T-helper 2 cell treated with Interferon-gamma antibody and Interleukin-4, amounts not matched to agents 5 μg/mL and 100 μg/mL, for 36 hours (primary cell): ENCODE measurements around the gene GPR162.
"Not testable (repeated sequence)": the region's sequence is repeated elsewhere in the genome, so short reads cannot be mapped to it uniquely, and the experiment has no call there.

Experiments
- DNase-seq: peaks from one replicate; pipeline ENCODE4 v3.0.0; 2021; ENCODE audit warnings: low spot score
- H3K27ac Mint-ChIP-seq: one replicate; pipeline ENCODE4 v1.8.0; 2021; ENCODE audit warnings: mild to moderate bottlenecking, mixed read lengths
- H3K27me3 Mint-ChIP-seq: one replicate; pipeline ENCODE4 v1.8.0; 2021; ENCODE audit warnings: low read depth, mixed read lengths
- H3K36me3 Mint-ChIP-seq: one replicate; pipeline ENCODE4 v1.8.0; 2021; ENCODE audit warnings: low read depth, mixed read lengths
- H3K4me1 Mint-ChIP-seq: one replicate; pipeline ENCODE4 v1.8.0; 2021; ENCODE audit warnings: low read depth, mixed read lengths
- H3K4me3 Mint-ChIP-seq: one replicate; pipeline ENCODE4 v1.8.0; 2022; ENCODE audit warnings: mild to moderate bottlenecking, moderate library complexity, mixed read lengths
- H3K9me3 Mint-ChIP-seq: one replicate; pipeline ENCODE4 v1.8.0; 2021; ENCODE audit warnings: mixed read lengths

GPR162 gene

DNA sequence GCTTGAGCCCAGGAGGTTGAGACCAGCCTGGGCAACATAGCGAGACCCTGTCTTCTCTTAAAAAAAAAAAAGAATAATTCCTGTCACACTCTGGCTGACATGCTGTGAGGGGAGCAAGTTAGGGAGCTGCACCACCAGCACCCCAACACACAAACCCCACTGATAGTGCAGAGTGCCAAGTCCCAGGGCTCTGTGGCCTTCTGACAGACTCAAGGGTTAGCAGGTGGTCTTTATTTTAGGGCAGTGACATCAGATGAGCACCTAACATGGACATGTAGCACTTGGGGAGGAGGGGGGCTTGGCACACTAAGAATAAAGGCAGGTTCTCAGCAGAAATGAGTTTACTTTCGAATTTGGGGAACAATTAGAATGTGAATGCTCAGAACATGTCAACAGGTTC is 37.2 kb downstream of the GPR162 start:
- H3K27me3 Mint-ChIP-seq = no peaks in the 10 kb centered on the region
- H3K4me3 Mint-ChIP-seq = no peak overlapping the region
- peaks cover 6% of the 10 kb centered on the region for H3K4me1 Mint-ChIP-seq
- H3K36me3 Mint-ChIP-seq = peaks cover 57% of the 10 kb centered on the region
- H3K9me3 Mint-ChIP-seq = no peaks in the 10 kb centered on the region
- no peak for DNase-seq
- H3K27ac Mint-ChIP-seq = no peak overlapping the region

DNA sequence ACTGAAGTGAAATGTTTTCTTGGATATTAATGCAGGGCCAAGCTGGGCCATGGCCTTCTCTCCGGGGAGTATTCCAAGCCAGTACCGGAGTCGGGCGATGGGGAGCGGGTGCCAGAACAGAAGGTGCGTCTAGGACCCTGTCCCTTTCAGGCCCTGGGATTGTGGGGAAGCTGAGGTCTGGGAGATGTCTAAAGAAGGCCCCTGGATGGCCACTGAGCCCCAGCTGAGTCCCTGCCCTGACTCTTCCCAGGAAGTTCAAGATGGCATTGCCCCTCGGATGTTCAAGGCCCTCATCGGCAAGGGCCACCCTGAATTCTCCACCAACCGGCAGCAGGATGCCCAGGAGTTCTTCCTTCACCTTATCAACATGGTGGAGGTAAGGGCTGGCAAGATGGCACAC is 38.5 kb downstream of the GPR162 start:
- H3K36me3 Mint-ChIP-seq = peaks cover 60% of the 10 kb centered on the region
- H3K4me3 Mint-ChIP-seq = no peak overlapping the region
- peaks cover 2% of the 10 kb centered on the region for H3K4me1 Mint-ChIP-seq
- no peaks in the 10 kb centered on the region for H3K27me3 Mint-ChIP-seq
- DNase-seq = no peak
- H3K9me3 Mint-ChIP-seq = no peaks in the 10 kb centered on the region
- H3K27ac Mint-ChIP-seq = no peak overlapping the region

DNA sequence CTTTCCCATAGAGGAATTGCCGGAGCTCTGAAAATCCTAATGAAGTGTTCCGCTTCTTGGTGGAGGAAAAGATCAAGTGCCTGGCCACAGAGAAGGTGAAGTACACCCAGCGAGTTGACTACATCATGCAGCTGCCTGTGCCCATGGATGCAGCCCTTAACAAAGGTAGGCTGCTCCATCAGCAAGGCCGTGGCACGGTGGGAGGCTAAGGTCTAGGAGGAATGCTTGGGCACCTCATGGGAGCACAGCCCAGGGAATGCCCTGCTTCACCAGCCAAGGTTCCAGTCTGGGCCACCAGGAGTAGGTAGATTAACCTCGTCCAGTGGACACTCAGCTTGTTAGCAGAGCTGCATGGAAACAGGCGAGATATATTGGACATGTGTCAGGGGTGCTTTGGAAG is 39.3 kb downstream of the GPR162 start:
- Mint-ChIP-seq H3K27ac (no peak overlapping the region), H3K4me1 (peaks cover 2% of the 10 kb centered on the region), H3K36me3 (peaks cover 63% of the 10 kb centered on the region), H3K9me3 (no peaks in the 10 kb centered on the region), H3K4me3 (no peak overlapping the region), H3K27me3 (no peaks in the 10 kb centered on the region)
- DNase-seq = no peak

DNA sequence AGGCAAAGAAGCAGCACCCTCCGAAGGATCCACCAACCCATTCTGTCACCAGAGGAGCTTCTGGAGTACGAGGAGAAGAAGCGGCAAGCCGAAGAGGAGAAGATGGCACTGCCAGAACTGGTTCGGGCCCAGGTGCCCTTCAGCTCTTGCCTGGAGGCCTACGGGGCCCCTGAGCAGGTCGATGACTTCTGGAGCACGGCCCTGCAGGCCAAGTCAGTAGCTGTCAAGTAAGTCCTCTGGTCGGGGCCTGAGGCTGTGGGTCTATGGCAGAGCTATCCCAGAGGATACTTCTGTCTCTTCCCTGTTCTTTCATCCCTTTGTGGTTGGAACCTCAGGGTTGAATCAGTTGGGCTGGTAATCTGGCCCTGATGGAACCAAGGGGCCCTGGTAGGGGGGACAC is 39.8 kb downstream of the GPR162 start:
- no peak overlapping the region for H3K4me3 Mint-ChIP-seq
- DNase-seq = no peak
- H3K4me1 Mint-ChIP-seq = peaks cover 4% of the 10 kb centered on the region
- H3K36me3 Mint-ChIP-seq = peaks cover 64% of the 10 kb centered on the region
- H3K9me3 Mint-ChIP-seq = no peaks in the 10 kb centered on the region
- H3K27me3 Mint-ChIP-seq = no peaks in the 10 kb centered on the region
- no peak overlapping the region for H3K27ac Mint-ChIP-seq

DNA sequence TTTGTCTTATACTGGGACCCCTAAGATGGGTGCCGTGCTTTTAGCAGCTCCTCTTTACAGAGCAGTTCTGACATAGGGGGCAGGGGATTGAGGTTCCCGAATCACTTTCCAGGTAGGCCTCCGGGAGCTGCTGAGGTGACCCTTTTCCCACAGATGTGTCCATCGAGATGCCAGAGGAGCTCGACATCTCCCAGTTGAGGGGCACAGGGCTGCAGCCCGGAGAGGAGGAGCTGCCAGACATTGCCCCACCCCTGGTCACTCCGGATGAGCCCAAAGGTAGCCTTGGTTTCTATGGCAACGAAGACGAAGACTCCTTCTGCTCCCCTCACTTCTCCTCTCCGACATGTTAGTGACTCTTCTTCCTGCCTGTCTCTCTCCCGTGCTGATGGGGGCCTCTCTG is 41.4 kb downstream of the GPR162 start:
- Mint-ChIP-seq H3K4me3 (no peak overlapping the region), H3K27ac (peak overlapping the region; percentile 58), H3K36me3 (peaks cover 53% of the 10 kb centered on the region), H3K27me3 (no peaks in the 10 kb centered on the region), H3K4me1 (peaks cover 7% of the 10 kb centered on the region), H3K9me3 (no peaks in the 10 kb centered on the region)
- no peak for DNase-seq

DNA sequence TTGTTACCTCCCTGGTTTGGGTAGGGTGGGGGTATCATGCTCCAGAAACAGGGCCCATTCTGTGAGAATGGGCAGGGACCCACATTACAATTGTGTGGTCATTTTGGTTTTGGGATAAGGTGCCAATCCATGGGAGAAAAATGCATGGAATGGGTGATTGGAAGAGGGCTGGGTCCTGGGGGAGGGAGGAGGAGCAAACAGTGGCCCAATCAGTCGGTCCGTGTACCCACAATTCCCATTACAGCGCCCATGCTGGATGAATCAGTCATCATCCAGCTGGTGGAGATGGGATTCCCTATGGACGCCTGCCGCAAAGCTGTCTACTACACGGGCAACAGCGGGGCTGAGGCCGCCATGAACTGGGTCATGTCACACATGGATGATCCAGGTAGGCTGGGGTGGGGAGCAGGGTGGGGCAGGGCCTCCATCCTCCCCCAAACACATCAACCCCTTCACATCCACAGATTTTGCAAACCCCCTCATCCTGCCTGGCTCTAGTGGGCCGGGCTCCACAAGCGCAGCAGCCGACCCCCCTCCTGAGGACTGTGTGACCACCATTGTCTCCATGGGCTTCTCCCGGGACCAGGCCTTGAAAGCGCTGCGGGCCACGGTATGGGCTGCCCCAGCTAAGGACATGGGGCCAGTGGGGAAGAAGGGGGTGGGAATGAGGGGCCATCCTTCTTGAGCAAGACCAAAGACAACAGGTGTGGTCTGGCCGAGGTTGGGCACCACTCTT is 42.1 kb downstream of the GPR162 start:
- no peak for DNase-seq
- Mint-ChIP-seq H3K27me3 (no peaks in the 10 kb centered on the region), H3K4me3 (no peak overlapping the region), H3K9me3 (no peaks in the 10 kb centered on the region), H3K4me1 (peaks cover 13% of the 10 kb centered on the region), H3K36me3 (peaks cover 58% of the 10 kb centered on the region), H3K27ac (peak overlapping the region; percentile 58)

DNA sequence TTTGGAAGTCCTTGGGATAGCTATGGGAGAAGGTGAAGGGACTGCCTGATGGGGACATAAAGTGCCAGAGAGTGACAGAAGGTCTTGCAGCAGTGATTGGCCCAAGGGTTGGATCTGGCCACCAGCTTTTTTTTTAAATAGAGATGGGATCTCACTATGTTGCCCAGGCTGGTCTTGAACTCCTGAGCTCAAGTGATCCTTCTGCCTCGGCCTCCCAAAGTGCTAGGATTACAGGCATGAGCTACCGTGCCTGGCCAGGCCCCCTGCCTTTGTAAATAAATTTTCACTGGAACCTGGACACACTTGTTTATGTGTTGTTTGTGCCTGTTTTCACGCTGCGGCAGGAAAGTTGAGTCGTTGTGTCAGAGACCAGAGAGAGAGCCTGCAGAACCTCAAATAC is 43.7 kb downstream of the GPR162 start:
- not testable (repeated sequence) for DNase-seq, H3K27ac Mint-ChIP-seq, H3K9me3 Mint-ChIP-seq, H3K27me3 Mint-ChIP-seq
- Mint-ChIP-seq H3K4me1 (peaks cover 28% of the 10 kb centered on the region), H3K36me3 (peaks cover 71% of the 10 kb centered on the region), H3K4me3 (peak overlapping the region; percentile 30)

DNA sequence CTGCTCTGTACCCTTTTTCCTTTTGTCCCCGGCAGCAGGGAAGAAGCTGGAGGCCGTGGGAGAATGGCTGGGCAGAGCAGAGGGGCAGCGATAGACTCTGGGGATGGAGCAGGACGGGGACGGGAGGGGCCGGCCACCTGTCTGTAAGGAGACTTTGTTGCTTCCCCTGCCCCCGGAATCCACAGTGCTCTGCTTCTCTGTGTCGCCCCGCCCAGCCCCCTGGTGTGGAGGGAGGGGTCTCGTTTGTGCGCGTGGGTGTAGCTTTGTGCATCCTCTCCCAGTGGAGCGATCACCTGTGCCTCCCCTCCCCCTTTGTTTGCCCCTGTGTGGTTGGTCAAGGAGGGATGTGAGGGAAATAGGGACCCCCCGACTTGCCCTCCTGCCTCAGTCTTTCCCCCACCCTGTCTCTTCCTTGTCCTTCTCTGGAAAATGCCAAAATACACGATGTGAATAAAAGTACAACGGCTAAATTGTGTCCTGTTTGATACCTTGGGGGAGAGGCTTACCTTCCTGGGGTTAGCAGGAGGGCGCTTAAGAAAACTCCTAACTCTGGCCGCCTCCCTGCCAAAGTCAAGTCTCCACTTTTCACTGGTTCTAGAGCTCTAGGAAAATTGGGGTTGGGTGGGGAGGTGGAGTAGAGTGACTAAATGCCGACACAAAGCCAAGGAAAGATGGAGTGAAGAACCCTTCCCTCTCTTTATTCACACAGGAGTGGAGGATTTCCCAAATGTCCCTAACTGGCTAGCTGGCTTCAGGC is 44.7 kb downstream of the GPR162 start:
- H3K4me1 Mint-ChIP-seq = peaks cover 37% of the 10 kb centered on the region
- H3K9me3 Mint-ChIP-seq = no peaks in the 10 kb centered on the region
- peaks cover 70% of the 10 kb centered on the region for H3K36me3 Mint-ChIP-seq
- DNase-seq = no peak
- H3K4me3 Mint-ChIP-seq = peak overlapping the region; percentile 92
- H3K27me3 Mint-ChIP-seq = no peaks in the 10 kb centered on the region
- no peak overlapping the region for H3K27ac Mint-ChIP-seq

DNA sequence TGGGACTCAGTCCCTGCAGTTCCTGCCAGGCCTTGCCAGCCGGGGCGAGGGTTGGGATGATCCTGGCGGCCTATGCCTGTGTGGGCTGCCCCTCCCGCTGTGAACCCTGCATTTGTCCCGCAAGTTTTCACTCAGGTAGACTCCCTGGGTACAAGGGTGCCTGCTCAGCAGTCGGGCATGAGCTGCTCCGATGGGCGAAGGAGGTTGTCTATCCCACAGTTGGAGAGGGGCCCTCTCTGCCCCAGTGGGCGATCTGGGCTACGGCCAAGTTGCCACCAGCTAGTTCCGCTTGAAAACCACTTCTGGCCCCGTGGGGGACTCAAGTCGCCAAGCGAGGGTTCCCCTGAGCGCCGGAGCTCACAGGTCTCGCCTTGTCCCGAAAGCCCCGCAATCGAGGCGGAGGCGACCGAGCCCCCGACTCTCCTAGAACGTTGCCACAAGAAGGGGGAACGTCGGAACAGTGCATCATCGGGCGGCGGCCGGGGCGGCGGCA is 45.3 kb downstream of the GPR162 start:
- Mint-ChIP-seq H3K27me3 (no peaks in the 10 kb centered on the region), H3K27ac (peak overlapping the region; percentile 92), H3K4me1 (peaks cover 42% of the 10 kb centered on the region), H3K4me3 (peak overlapping the region; percentile 92), H3K9me3 (no peaks in the 10 kb centered on the region), H3K36me3 (peaks cover 70% of the 10 kb centered on the region)
- no peak for DNase-seq

DNA sequence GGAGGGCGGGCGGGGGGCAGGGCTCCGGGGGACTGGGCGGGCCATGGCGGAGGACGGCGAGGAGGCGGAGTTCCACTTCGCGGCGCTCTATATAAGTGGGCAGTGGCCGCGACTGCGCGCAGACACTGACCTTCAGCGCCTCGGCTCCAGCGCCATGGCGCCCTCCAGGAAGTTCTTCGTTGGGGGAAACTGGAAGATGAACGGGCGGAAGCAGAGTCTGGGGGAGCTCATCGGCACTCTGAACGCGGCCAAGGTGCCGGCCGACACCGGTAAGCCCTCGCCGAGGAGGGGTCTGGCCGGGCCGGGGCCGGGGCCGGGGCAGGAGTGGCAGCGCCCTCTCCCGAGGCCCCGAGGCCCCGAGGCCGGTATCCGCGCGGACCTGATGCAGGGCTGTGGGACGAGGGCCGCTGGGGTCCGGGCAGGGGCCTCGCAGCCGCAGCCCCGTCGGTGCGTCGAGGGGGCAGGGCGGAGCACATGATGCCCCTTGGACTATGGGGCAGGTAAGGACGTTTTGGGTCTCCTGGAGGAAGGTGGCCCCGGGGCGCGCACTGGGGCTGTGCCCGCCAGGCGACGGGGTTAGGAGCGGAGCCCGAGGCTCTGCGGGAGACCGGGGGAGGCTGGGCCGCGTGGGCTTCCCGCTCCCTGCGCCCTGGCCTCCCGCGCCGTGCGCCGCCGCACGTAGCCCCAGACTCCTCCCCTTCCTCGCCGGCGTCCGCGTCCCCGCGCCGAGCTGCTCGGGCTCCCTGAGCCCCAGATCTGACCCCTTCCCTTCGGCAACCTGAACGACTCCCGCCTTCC is 46.0 kb downstream of the GPR162 start, which contains the start of gene TPI1:
TPI1 (plus strand) TSS at position 119 of the 798 bp plus-strand sequence; CDS start at position 155, 36 bp downstream.
- peak; percentile 81 for DNase-seq
- H3K4me1 Mint-ChIP-seq = peaks cover 46% of the 10 kb centered on the region
- H3K36me3 Mint-ChIP-seq = peaks cover 69% of the 10 kb centered on the region

DNA sequence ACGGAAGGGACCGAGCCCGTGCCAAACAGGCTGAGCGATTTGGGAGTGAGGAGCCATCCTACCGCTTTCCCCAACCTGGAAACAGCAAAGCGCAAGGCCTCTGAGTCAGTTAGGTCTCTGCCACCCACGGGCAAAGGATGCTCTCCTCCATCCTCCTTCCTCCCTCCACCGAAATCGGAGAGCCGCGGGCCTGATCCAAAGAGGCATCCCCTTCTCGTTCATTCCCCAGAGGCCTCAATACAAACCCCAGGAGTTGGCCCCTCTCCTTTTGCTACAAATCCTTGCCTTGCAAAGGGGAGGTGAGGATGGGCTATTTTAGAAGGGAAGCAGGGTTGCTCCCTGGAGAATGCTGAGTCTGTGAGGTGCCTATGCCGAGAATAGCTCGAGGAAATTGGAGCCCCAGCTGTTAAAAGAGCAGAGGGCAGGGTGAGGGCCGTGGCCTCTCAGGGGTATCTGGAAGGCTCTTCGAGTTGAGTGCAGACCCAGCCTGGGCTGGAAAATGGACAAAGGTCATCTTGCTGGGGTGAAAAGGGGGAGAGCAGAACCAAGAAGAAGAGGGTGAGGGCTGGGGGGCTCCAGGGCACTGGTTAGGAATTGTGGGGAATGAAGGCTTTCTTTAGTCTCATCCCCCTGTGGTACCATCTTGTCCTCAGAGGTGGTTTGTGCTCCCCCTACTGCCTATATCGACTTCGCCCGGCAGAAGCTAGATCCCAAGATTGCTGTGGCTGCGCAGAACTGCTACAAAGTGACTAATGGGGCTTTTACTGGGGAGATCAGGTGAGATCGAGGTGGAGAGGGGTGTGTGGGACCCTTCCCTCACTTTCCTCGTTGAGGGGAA is 46.8 kb downstream of the GPR162 start:
- Mint-ChIP-seq H3K9me3 (no peaks in the 10 kb centered on the region), H3K27ac (peak overlapping the region; percentile 80), H3K36me3 (peaks cover 65% of the 10 kb centered on the region), H3K4me1 (peaks cover 44% of the 10 kb centered on the region), H3K4me3 (peak overlapping the region; percentile 93), H3K27me3 (no peaks in the 10 kb centered on the region)
- DNase-seq = no peak

More for the DNA sequence above, 46.0 kb downstream of the GPR162 start, which contains the start of gene TPI1:
- H3K27ac Mint-ChIP-seq = peak within 1 kb of the TSS; percentile 92
- peak within 1 kb of the TSS; percentile 93 for H3K4me3 Mint-ChIP-seq
- H3K9me3 Mint-ChIP-seq = no peaks in the 10 kb centered on the region
- H3K27me3 Mint-ChIP-seq = no peaks in the 10 kb centered on the region

DNA sequence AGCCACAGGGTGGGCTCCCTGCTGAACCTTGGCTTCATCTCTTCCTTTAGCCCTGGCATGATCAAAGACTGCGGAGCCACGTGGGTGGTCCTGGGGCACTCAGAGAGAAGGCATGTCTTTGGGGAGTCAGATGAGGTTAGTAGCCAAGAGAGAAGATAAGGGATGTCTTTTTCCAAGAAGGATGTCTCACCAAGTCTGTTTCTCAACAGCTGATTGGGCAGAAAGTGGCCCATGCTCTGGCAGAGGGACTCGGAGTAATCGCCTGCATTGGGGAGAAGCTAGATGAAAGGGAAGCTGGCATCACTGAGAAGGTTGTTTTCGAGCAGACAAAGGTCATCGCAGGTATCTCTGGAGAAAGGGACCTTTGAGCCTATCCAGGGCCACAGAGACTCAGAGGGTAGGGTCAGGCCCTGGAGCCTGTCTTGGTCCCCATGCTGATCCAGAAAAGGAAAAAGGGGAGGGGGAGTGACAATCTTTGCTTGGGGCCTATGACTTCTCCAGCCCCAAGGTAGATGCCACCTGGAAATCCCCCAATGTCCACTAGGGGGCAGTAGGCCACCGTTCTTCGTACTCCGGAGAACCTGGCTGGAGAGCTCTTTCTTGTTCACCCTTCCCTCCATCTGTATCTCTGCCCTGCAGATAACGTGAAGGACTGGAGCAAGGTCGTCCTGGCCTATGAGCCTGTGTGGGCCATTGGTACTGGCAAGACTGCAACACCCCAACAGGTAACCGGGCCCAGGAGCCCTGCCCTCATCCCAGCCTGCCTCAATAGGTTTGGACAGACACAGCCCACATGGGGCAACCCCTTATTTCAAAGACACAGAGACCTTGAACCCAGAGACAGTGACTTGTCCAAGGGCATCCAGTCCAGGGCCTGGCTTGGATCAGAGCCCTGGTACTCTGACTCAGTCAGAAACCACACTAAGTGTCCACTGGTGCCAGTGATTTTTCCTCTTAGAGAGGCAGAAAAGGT is 47.7 kb downstream of the GPR162 start:
- peaks cover 60% of the 10 kb centered on the region for H3K36me3 Mint-ChIP-seq

More for the DNA sequence above, 47.7 kb downstream of the GPR162 start:
- H3K4me3 Mint-ChIP-seq = peak overlapping the region; percentile 93
- H3K27ac Mint-ChIP-seq = peak overlapping the region; percentile 80
- H3K4me1 Mint-ChIP-seq = peaks cover 47% of the 10 kb centered on the region
- peak; percentile 71 for DNase-seq
- no peaks in the 10 kb centered on the region for H3K9me3 Mint-ChIP-seq
- no peaks in the 10 kb centered on the region for H3K27me3 Mint-ChIP-seq
